ENCODE measurements around the gene SPIN1. TPM values are rescaled to one million over a fixed set of nuclear protein-coding genes. Genes with fewer than 3 reads are reported as not detected.

The SPIN1 gene
- total RNA-seq, 4 donors from 2014 or later: 91.9 to 126 (median 103) TPM

GRCh38 chr9:88468226-88468625 lies 80.0 kb downstream of the SPIN1 start:
- Histone ChIP-seq H3K4me3 (replicated peaks in 1 of 3) (no peak overlapping the region), H3K27me3 (no peaks in the 10 kb centered on the region), H3K9me3 (no peaks in the 10 kb centered on the region), H3K36me3 (peaks cover 0 to 7% of the 10 kb centered on the region in 2 donors), H3K4me1 (no peaks in the 10 kb centered on the region), H3K27ac (no peak overlapping the region)
- 96 to 98% methylated on average over 9 of the region's 9 CpGs for WGBS, 2 donors
- TF ChIP-seq POLR2A (IDR thresholded peaks at IDR 0.05) (no peak), CTCF (IDR thresholded peaks at IDR 0.05) (no peak)
- DNase-seq: no peak
- intact Hi-C loops (cut with DNase I): no loop called here

- H3K9me3 ChIP-seq: no peaks in the 10 kb centered on the region
- no peaks in the 10 kb centered on the region for H3K27me3 ChIP-seq
- peaks cover 9 to 17% of the 10 kb centered on the region in 2 donors for H3K4me1 ChIP-seq
- peak; percentile 58 to 67 for DNase-seq
- H3K4me3 ChIP-seq (replicated peaks in 1 of 3): no peak overlapping the region
- H3K27ac ChIP-seq: no peak overlapping the region
- no peak for TF ChIP-seq CTCF (IDR thresholded peaks at IDR 0.05)
- H3K36me3 ChIP-seq: peaks cover 4 to 6% of the 10 kb centered on the region in 2 donors
- intact Hi-C loops (cut with DNase I): no loop called here
- WGBS, 2 donors: 49 to 67% methylated on average over 11 of the region's 11 CpGs
Observed at GRCh38 chr9:88476491-88477271, 88.4 kb downstream of the SPIN1 start.

GRCh38 chr9:88477300-88477751 lies 89.1 kb downstream of the SPIN1 start:
- Histone ChIP-seq H3K27ac (no peak overlapping the region), H3K4me1 (peaks cover 9 to 17% of the 10 kb centered on the region in 2 donors), H3K36me3 (peaks cover 4 to 6% of the 10 kb centered on the region in 2 donors), H3K4me3 (replicated peaks in 1 of 3) (no peak overlapping the region), H3K9me3 (no peaks in the 10 kb centered on the region), H3K27me3 (no peaks in the 10 kb centered on the region)
- 82 to 83% methylated on average over 3 of the region's 3 CpGs for WGBS, 2 donors
- DNase-seq: no peak
- intact Hi-C loops (cut with DNase I): no loop called here
- TF ChIP-seq CTCF (IDR thresholded peaks at IDR 0.05) (no peak), POLR2A (IDR thresholded peaks at IDR 0.05) (no peak)

- Histone ChIP-seq H3K4me1 (peaks cover 9 to 17% of the 10 kb centered on the region in 2 donors), H3K27me3 (no peaks in the 10 kb centered on the region), H3K27ac (no peak overlapping the region), H3K4me3 (replicated peaks in 1 of 3) (no peak overlapping the region), H3K36me3 (peaks cover 4 to 6% of the 10 kb centered on the region in 2 donors), H3K9me3 (no peaks in the 10 kb centered on the region)
- TF ChIP-seq CTCF (IDR thresholded peaks at IDR 0.05): no peak
- no peak for TF ChIP-seq POLR2A (IDR thresholded peaks at IDR 0.05)
- 89 to 96% methylated on average over 3 of the region's 3 CpGs for WGBS, 2 donors
- DNase-seq: no peak
- intact Hi-C loops (cut with DNase I): no loop called here
Observed at GRCh38 chr9:88478246-88478645, 90.0 kb downstream of the SPIN1 start.

GRCh38 chr9:88481933-88482332 lies 93.7 kb downstream of the SPIN1 start:
- TF ChIP-seq POLR2A (IDR thresholded peaks at IDR 0.05) (no peak), CTCF (IDR thresholded peaks at IDR 0.05) (no peak)
- Histone ChIP-seq H3K4me3 (replicated peaks in 1 of 3) (no peak overlapping the region), H3K27me3 (no peaks in the 10 kb centered on the region), H3K27ac (no peak overlapping the region), H3K36me3 (no peaks in the 10 kb centered on the region), H3K4me1 (peaks cover 0 to 5% of the 10 kb centered on the region in 2 donors), H3K9me3 (no peaks in the 10 kb centered on the region)
- intact Hi-C loops (cut with DNase I): no loop called here
- no peak for DNase-seq
- 87 to 88% methylated on average over 4 of the region's 4 CpGs for WGBS, 2 donors
